A549 (cell line): Measurements from ENCODE around the gene CALM3. TPM values are rescaled to one million over a fixed set of nuclear protein-coding genes. Genes with fewer than 3 reads are reported as not detected.

ENCODE experiments used
- ATAC-seq, 2 experiments: fragments of 200-7000 bp in 1 of 2; fragments of >200 bp in 1 of 2; cut with Nextera tagmentation in 1 of 2; cut with Tn5 transposase in 1 of 2; 3 replicates each; pipeline versions ENCODE4 v1.8.0 to v1.9.1; 2018 to 2020; ENCODE audit warnings: mild to moderate bottlenecking in 1 of 2, moderate library complexity in 1 of 2
- CTCF ChIA-PET: fragments of 300-600 bp; sonication (Branson Sonifier 250); formaldehyde crosslinking; extraction: SDS; loops from one replicate; lab custom pipeline; 2021; ENCODE audit warnings: antibody characterized with exemption, inconsistent platforms; lab: Yijun Ruan, JAX
- POLR2A ChIA-PET: fragments of 350-600 bp; formaldehyde crosslinking; extraction: SDS; loops from one replicate; lab custom pipeline; 2021; ENCODE audit warnings: antibody characterized with exemption, inconsistent platforms; lab: Yijun Ruan, JAX
- DNase-seq, 2 experiments: peaks; one replicate each; pipeline versions ENCODE4 v3.0.0 to v3.0.0-alpha.2; 2011 to 2016; ENCODE audit warnings: low read depth in 1 of 2, low spot score in 1 of 2
- FAIRE-seq: peaks from 2 replicates; lab custom pipeline; 2011; peaks lifted over from hg19 to GRCh38; lab: Jason Lieb, UNC
- H3K27ac ChIP-seq, 2 experiments: fragments of >200 bp; sonication (Bioruptor Twin); formaldehyde crosslinking; 3 replicates each; pipeline ENCODE4 v1.5.1; 2016 to 2017
- H3K4me1 ChIP-seq: fragments of >200 bp; sonication (Bioruptor Twin); formaldehyde crosslinking; 3 replicates; pipeline ENCODE4 v1.6.1; 2016
- H3K4me2 ChIP-seq: fragments of >200 bp; sonication (Bioruptor Twin); formaldehyde crosslinking; 3 replicates; pipeline ENCODE4 v1.6.1; 2016
- H3K4me3 ChIP-seq: fragments of >200 bp; sonication (Bioruptor Twin); formaldehyde crosslinking; 3 replicates; pipeline ENCODE4 v1.5.1; 2016
- H3K9me3 ChIP-seq: fragments of >200 bp; sonication (Bioruptor Twin); formaldehyde crosslinking; 3 replicates; pipeline ENCODE4 v1.6.1; 2016
- ATOH8 ChIP-seq: fragments of 250-450 bp; sonication (Bioruptor Pico); IDR thresholded peaks from 2 replicates; pipeline ENCODE4 v1.5.0; 2020; ENCODE audit warnings: low read depth, mild to moderate bottlenecking, moderate library complexity
- BCL3 ChIP-seq: fragments of >200 bp; sonication (Bioruptor Twin); formaldehyde crosslinking; IDR thresholded peaks from 3 replicates; pipeline ENCODE4 v1.6.1; 2016
- BHLHE40 ChIP-seq: IDR thresholded peaks from 2 replicates; pipeline ENCODE4 v1.6.1; 2012; ENCODE audit warnings: low read depth, low read length, inconsistent platforms
- EHF ChIP-seq: fragments of 250-450 bp; sonication (Bioruptor Pico); IDR thresholded peaks from 2 replicates; pipeline ENCODE4 v1.5.0; 2020; ENCODE audit warnings: mild to moderate bottlenecking
- EHMT2 ChIP-seq: fragments of 200-600 bp; sonication (generic); IDR thresholded peaks from 2 replicates; pipeline ENCODE4 v1.6.1; 2016; ENCODE audit warnings: antibody characterized with exemption, low read depth, mild to moderate bottlenecking, moderate library complexity
- FOXS1 ChIP-seq: fragments of 250-450 bp; sonication (Bioruptor Pico); IDR thresholded peaks from 2 replicates; pipeline ENCODE4 v1.5.0; 2020; ENCODE audit warnings: mild to moderate bottlenecking, moderate library complexity
- GATA3 ChIP-seq: IDR thresholded peaks from 2 replicates; pipeline ENCODE4 v1.6.1; 2012; ENCODE audit warnings: borderline replicate concordance
- HDAC2 ChIP-seq: fragments of 200-600 bp; sonication (generic); IDR thresholded peaks from 2 replicates; pipeline ENCODE4 v1.6.1; 2016
- HOXB13 ChIP-seq: fragments of 250-450 bp; sonication (Bioruptor Pico); IDR thresholded peaks from 2 replicates; pipeline ENCODE4 v1.5.0; 2020; ENCODE audit warnings: low read depth, mild to moderate bottlenecking, moderate library complexity
- KDM1A ChIP-seq: fragments of 200-600 bp; sonication (generic); IDR thresholded peaks from 2 replicates; pipeline ENCODE4 v1.6.1; 2016; ENCODE audit warnings: low read depth, mild to moderate bottlenecking
- KDM5A ChIP-seq: fragments of 200-600 bp; sonication (generic); IDR thresholded peaks from 2 replicates; pipeline ENCODE4 v1.6.1; 2016; ENCODE audit warnings: antibody characterized with exemption, mild to moderate bottlenecking
- MAFK ChIP-seq: fragments of 450-650 bp; IDR thresholded peaks from 2 replicates; pipeline ENCODE4 v1.6.1; 2014; ENCODE audit not compliant: partially characterized antibody
- MAX ChIP-seq: IDR thresholded peaks from 2 replicates; pipeline ENCODE4 v1.6.1; 2012
- PBX3 ChIP-seq: IDR thresholded peaks from 2 replicates; pipeline ENCODE4 v1.6.1; 2012
- POLR2A ChIP-seq: IDR thresholded peaks from 2 replicates; pipeline ENCODE4 v1.6.1; 2012; ENCODE audit warnings: mild to moderate bottlenecking, low read length
- REST ChIP-seq: fragments of 200-600 bp; sonication (generic); IDR thresholded peaks from 2 replicates; pipeline ENCODE4 v1.6.1; 2016; ENCODE audit warnings: antibody characterized with exemption, mild to moderate bottlenecking, moderate library complexity
- RFX5 ChIP-seq: fragments of 450-650 bp; IDR thresholded peaks from 2 replicates; pipeline ENCODE4 v1.7.1; 2014; ENCODE audit warnings: antibody characterized with exemption, mild to moderate bottlenecking, moderate library complexity
- SMC3 ChIP-seq: fragments of >200 bp; sonication (Bioruptor Twin); formaldehyde crosslinking; IDR thresholded peaks from 3 replicates; pipeline ENCODE4 v1.6.1; 2018; ENCODE audit warnings: inconsistent platforms
- SREBF2 ChIP-seq: fragments of 450-650 bp; IDR thresholded peaks from 2 replicates; pipeline ENCODE4 v1.6.1; 2014; ENCODE audit warnings: mild to moderate bottlenecking, moderate library complexity
- TP53 ChIP-seq: fragments of 250-450 bp; sonication (Bioruptor Pico); IDR thresholded peaks from 2 replicates; pipeline ENCODE4 v1.5.0; 2021; ENCODE audit warnings: mild to moderate bottlenecking, moderate library complexity
- ZFP36 ChIP-seq: fragments of 450-650 bp; IDR thresholded peaks from 2 replicates; pipeline ENCODE4 v1.6.1; 2014; ENCODE audit warnings: borderline replicate concordance; ENCODE audit not compliant: partially characterized antibody
- WGBS: methylation state at CpG from one replicate; pipeline ENCODE4 v1.1.6; 2017; ENCODE audit errors: missing lambda C conversion rate; 5-methylcytosine and 5-hydroxymethylcytosine counted together
- polyA plus RNA-seq, 4 experiments: library from polyadenylated mRNA; depleted of rRNA in 3 of 4; stranded (reverse); fragments of >200 nt; fragmentation: RNase III in 1 of 4; extraction: RNeasy Plus Mini Kit Qiagen cat#74134 plus additional on column Dnase treatment in 1 of 4; gene quantifications; 2 replicates in 3 of 4; 3 replicates in 1 of 4; pipeline ENCODE4 v1.2.3, GENCODE V29; 2011 to 2017
- TF ChIP-seq, protein P1 (sequence below): fragments of >200 bp; sonication (Bioruptor Twin); formaldehyde crosslinking; IDR thresholded peaks from 3 replicates; pipeline ENCODE4 v1.5.1; 2016
- TF ChIP-seq, protein P2 (sequence below): IDR thresholded peaks from 2 replicates; pipeline ENCODE4 v1.6.1; 2012; ENCODE audit warnings: low read depth, borderline replicate concordance
- TF ChIP-seq, protein P3 (sequence below): fragments of 150-350 bp; IDR thresholded peaks from 2 replicates; pipeline ENCODE4 v1.6.1; 2014; ENCODE audit warnings: low read depth, mild to moderate bottlenecking, low read length

Gene CALM3
- polyA plus RNA-seq, 2 of the 4 experiments (the other 2 are of a cell fraction): 303 to 548 TPM

DNA sequence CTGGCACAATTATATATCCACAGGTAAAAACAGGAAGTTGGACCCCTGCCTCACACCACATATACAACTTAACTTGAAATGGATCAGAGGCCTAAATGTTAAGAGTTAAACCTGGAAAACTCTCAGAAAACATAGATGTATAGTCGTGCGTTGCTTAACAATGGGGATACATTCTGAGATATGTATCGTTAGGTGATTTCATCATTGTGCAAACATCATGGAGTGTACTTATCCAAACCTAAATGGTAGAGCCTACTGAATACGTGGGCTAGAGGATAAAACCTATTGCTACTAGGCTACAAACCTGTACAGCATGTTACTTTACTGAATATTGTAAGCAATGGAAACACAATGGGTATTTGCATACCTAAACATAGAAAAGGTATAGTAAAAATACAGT lies 14.8 kb upstream of the CALM3 start:
- DNase-seq (no peak), FAIRE-seq (no peak), ATAC-seq (no peak)
- TF ChIP-seq KDM1A (no peak), KDM5A (no peak), PBX3 (no peak), ZFP36 (no peak), EHF (CRISPR knock-in tag) (no peak), HOXB13 (no peak)
- TF ChIP-seq, protein P1, sequence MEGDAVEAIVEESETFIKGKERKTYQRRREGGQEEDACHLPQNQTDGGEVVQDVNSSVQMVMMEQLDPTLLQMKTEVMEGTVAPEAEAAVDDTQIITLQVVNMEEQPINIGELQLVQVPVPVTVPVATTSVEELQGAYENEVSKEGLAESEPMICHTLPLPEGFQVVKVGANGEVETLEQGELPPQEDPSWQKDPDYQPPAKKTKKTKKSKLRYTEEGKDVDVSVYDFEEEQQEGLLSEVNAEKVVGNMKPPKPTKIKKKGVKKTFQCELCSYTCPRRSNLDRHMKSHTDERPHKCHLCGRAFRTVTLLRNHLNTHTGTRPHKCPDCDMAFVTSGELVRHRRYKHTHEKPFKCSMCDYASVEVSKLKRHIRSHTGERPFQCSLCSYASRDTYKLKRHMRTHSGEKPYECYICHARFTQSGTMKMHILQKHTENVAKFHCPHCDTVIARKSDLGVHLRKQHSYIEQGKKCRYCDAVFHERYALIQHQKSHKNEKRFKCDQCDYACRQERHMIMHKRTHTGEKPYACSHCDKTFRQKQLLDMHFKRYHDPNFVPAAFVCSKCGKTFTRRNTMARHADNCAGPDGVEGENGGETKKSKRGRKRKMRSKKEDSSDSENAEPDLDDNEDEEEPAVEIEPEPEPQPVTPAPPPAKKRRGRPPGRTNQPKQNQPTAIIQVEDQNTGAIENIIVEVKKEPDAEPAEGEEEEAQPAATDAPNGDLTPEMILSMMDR: no peak
- ChIA-PET POLR2A (no interaction called here), CTCF (interaction anchor here (1.0 kb wide), 1 partner anchor 8 kb away, joined by 3 read pairs; no protein-coding TSS in a partner anchor)
- 30% methylated on average over 4 of the region's 4 CpGs for WGBS
- Histone ChIP-seq H3K4me1 (no peaks in the 10 kb centered on the region), H3K9me3 (0 out of 3 replicates have a peak, but pooled peaks cover 3% of the 10 kb centered on the region), H3K4me3 (no peak overlapping the region), H3K4me2 (no peak overlapping the region), H3K27ac (no peak overlapping the region)

DNA sequence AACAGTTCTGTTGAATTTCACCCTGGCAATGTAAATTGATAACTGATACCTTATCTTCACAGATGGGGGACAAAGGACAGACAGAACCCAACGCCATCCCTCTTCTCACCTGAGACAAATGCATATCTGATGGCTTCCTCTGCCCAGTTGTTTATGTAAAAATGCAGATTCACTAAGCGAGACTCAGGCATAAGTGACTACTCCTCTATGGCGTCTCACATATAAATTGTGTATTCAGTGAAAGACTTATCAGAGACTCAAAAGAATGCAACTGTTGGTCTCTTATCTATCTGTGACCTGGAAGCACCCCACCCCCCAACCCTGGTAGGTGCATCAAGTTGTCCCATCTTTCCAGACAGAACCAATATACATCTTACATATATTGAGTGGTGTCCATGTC lies 13.3 kb upstream of the CALM3 start:
- POLR2A ChIA-PET: interaction anchor here (1.8 kb wide), 1 partner anchor 13 kb away, joined by 5 read pairs; no protein-coding TSS in a partner anchor
- H3K4me1 ChIP-seq: no peaks in the 10 kb centered on the region
- CTCF ChIA-PET: interaction anchor here (0.9 to 1.6 kb wide), 4 partner anchors 49 to 188 kb away, joined by 3 to 4 read pairs (median 4); no protein-coding TSS in a partner anchor
- no peaks in the 10 kb centered on the region for H3K9me3 ChIP-seq
- WGBS: 56% methylated on average over 3 of the region's 3 CpGs
- ATAC-seq: no peak
- no peak overlapping the region for H3K4me3 ChIP-seq
- DNase-seq: no peak
- no peak overlapping the region for H3K4me2 ChIP-seq
- H3K27ac ChIP-seq: no peak overlapping the region
- no peak for FAIRE-seq
- TF ChIP-seq FOXS1 (CRISPR knock-in tag) (no peak), BCL3 (no peak), ATOH8 (CRISPR knock-in tag) (no peak), SMC3 (no peak), RFX5 (no peak), MAFK (no peak), HDAC2 (no peak), POLR2A (no peak), MAX (no peak), SREBF2 (no peak), EHMT2 (no peak), BHLHE40 (no peak), HOXB13 (no peak), GATA3 (no peak), TP53 (CRISPR knock-in tag) (no peak), REST (no peak)
- TF ChIP-seq, protein P2, sequence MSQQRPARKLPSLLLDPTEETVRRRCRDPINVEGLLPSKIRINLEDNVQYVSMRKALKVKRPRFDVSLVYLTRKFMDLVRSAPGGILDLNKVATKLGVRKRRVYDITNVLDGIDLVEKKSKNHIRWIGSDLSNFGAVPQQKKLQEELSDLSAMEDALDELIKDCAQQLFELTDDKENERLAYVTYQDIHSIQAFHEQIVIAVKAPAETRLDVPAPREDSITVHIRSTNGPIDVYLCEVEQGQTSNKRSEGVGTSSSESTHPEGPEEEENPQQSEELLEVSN: no peak
- TF ChIP-seq, protein P1: no peak
- TF ChIP-seq, protein P3, sequence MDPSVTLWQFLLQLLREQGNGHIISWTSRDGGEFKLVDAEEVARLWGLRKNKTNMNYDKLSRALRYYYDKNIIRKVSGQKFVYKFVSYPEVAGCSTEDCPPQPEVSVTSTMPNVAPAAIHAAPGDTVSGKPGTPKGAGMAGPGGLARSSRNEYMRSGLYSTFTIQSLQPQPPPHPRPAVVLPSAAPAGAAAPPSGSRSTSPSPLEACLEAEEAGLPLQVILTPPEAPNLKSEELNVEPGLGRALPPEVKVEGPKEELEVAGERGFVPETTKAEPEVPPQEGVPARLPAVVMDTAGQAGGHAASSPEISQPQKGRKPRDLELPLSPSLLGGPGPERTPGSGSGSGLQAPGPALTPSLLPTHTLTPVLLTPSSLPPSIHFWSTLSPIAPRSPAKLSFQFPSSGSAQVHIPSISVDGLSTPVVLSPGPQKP: no peak
